Measurements from ENCODE around the gene TEPSIN.

The TEPSIN gene

GRCh38 chr17:81200695-81201580, 37.9 kb downstream of the TEPSIN start:
- DNase-seq: peak; percentile 42
- H3K4me2 ChIP-seq (ENCODE audit: insufficient read depth, low read length): no peak overlapping the region

GRCh38 chr17:81200201-81200600, 38.7 kb downstream of the TEPSIN start:
- no peak overlapping the region for H3K4me2 ChIP-seq (ENCODE audit: insufficient read depth, low read length)
- H3K27ac ChIP-seq (ENCODE audit: low read length): no peak overlapping the region
- ATAC-seq (ENCODE audit: insufficient read depth, low read depth) (no peak), DNase-seq (no peak)
- H3K27me3 ChIP-seq (ENCODE audit: insufficient read depth, low read length, poor library complexity): no peaks in the 10 kb centered on the region
- H3K4me1 ChIP-seq (ENCODE audit: insufficient read depth, low read length): no peaks in the 10 kb centered on the region
- TF ChIP-seq EZH2 (IDR thresholded peaks at IDR 0.05; ENCODE audit: borderline replicate concordance, low read depth, low read length, severe bottlenecking) (no peak), CTCF (IDR thresholded peaks at IDR 0.05; ENCODE audit: borderline replicate concordance, extremely low read depth, low read length, poor library complexity, severe bottlenecking) (no peak)
- no peak overlapping the region for H3K9ac ChIP-seq (ENCODE audit: low read depth, low read length)
- no peaks in the 10 kb centered on the region for H3K79me2 ChIP-seq (ENCODE audit: insufficient read depth, low read length)
- no peak overlapping the region for H2AFZ ChIP-seq (ENCODE audit: low read depth, low read length)
- H3K9me3 ChIP-seq (ENCODE audit: insufficient read depth, low read length, severe bottlenecking): no peaks in the 10 kb centered on the region
- peaks cover 73% of the 10 kb centered on the region for H3K36me3 ChIP-seq (ENCODE audit: insufficient read depth, low read length)
- no peaks in the 10 kb centered on the region for H4K20me1 ChIP-seq (ENCODE audit: insufficient read depth, low read length)
- no peak overlapping the region for H3K4me3 ChIP-seq (ENCODE audit: low read depth in 1 of 2, low read length in 2 of 2)

More at GRCh38 chr17:81200695-81201580, 37.9 kb downstream of the TEPSIN start:
- H3K79me2 ChIP-seq (ENCODE audit: insufficient read depth, low read length): no peaks in the 10 kb centered on the region
- H3K4me3 ChIP-seq (ENCODE audit: low read depth in 1 of 2, low read length in 2 of 2): no peak overlapping the region
- no peaks in the 10 kb centered on the region for H3K9me3 ChIP-seq (ENCODE audit: insufficient read depth, low read length, severe bottlenecking)
- no peaks in the 10 kb centered on the region for H3K27me3 ChIP-seq (ENCODE audit: insufficient read depth, low read length, poor library complexity)
- H3K9ac ChIP-seq (ENCODE audit: low read depth, low read length): no peak overlapping the region
- H3K4me1 ChIP-seq (ENCODE audit: insufficient read depth, low read length): no peaks in the 10 kb centered on the region
- no peak overlapping the region for H2AFZ ChIP-seq (ENCODE audit: low read depth, low read length)
- H3K27ac ChIP-seq (ENCODE audit: low read length): no peak overlapping the region
- no peaks in the 10 kb centered on the region for H4K20me1 ChIP-seq (ENCODE audit: insufficient read depth, low read length)
- H3K36me3 ChIP-seq (ENCODE audit: insufficient read depth, low read length): peaks cover 65% of the 10 kb centered on the region
- ATAC-seq (ENCODE audit: insufficient read depth, low read depth): peak; percentile 80
- TF ChIP-seq CTCF (IDR thresholded peaks at IDR 0.05; ENCODE audit: borderline replicate concordance, extremely low read depth, low read length, poor library complexity, severe bottlenecking) (peak; percentile 56), EZH2 (IDR thresholded peaks at IDR 0.05; ENCODE audit: borderline replicate concordance, low read depth, low read length, severe bottlenecking) (no peak)

DNA sequence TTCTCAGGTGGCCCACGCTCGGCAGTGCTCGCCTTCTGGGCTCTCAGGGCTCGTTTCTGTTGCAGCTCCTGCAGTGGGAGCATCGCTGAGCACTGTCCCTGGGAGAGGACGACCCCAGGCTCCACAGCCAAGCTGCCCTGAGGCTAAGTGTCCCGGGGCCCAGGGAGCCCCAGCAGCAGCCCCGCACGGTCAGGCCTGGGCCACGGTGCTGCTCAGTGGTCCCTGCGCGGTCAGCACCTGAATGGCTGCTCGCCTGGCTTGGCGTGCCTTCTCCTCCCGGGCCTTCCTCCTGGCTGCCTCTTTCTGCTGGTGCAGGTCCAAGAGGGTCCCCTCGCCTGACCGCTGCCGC, 39.4 kb downstream of the TEPSIN start:
- no peak overlapping the region for H3K9ac ChIP-seq (ENCODE audit: low read depth, low read length)
- ATAC-seq (ENCODE audit: insufficient read depth, low read depth) (no peak), DNase-seq (no peak)
- no peak overlapping the region for H3K4me3 ChIP-seq (ENCODE audit: low read depth in 1 of 2, low read length in 2 of 2)
- no peaks in the 10 kb centered on the region for H3K9me3 ChIP-seq (ENCODE audit: insufficient read depth, low read length, severe bottlenecking)
- no peaks in the 10 kb centered on the region for H4K20me1 ChIP-seq (ENCODE audit: insufficient read depth, low read length)
- no peaks in the 10 kb centered on the region for H3K4me1 ChIP-seq (ENCODE audit: insufficient read depth, low read length)
- no peaks in the 10 kb centered on the region for H3K79me2 ChIP-seq (ENCODE audit: insufficient read depth, low read length)
- TF ChIP-seq EZH2 (IDR thresholded peaks at IDR 0.05; ENCODE audit: borderline replicate concordance, low read depth, low read length, severe bottlenecking): no peak
- TF ChIP-seq CTCF (IDR thresholded peaks at IDR 0.05; ENCODE audit: borderline replicate concordance, extremely low read depth, low read length, poor library complexity, severe bottlenecking): no peak
- H3K36me3 ChIP-seq (ENCODE audit: insufficient read depth, low read length): peaks cover 74% of the 10 kb centered on the region
- no peak overlapping the region for H3K4me2 ChIP-seq (ENCODE audit: insufficient read depth, low read length)
- H2AFZ ChIP-seq (ENCODE audit: low read depth, low read length): no peak overlapping the region
- no peaks in the 10 kb centered on the region for H3K27me3 ChIP-seq (ENCODE audit: insufficient read depth, low read length, poor library complexity)
- H3K27ac ChIP-seq (ENCODE audit: low read length): no peak overlapping the region

Measured in DND-41 (cell line).